ENCODE results near the gene ALDH1L2.

GRCh38 chr12:104985206-104985605 is 99.1 kb downstream of the ALDH1L2 start:
- no peak for TF ChIP-seq CTCF (IDR thresholded peaks at IDR 0.05 in 4 of 5, conservative IDR thresholded peaks at IDR 0.05 in 1 of 5)
- TF ChIP-seq POLR2A (IDR thresholded peaks at IDR 0.05), result no peak

Measured in gastrocnemius medialis (tissue), 4 donors.